ENCODE data around the gene SMIM36.
"Not testable (repeated sequence)": the region's sequence is repeated elsewhere in the genome, so short reads cannot be mapped to it uniquely, and the experiment has no call there.

Gene SMIM36

GRCh38 chr17:55510986-55511721 lies at the start of gene SMIM36:
Gene SMIM36, minus strand, starts transcription at chr17:55511452.
- no peak for DNase-seq (ENCODE audit: low read depth)

- no peak for DNase-seq (ENCODE audit: low read depth)
Measured at GRCh38 chr17:55555772-55556171, 44.5 kb upstream of the SMIM36 start.

GRCh38 chr17:55549140-55549539 lies 37.9 kb upstream of the SMIM36 start:
- DNase-seq (ENCODE audit: low read depth), result no peak

GRCh38 chr17:55546991-55547664 lies 35.9 kb upstream of the SMIM36 start:
- DNase-seq (ENCODE audit: low read depth), result peak; percentile 62

GRCh38 chr17:55546481-55546880 lies 35.2 kb upstream of the SMIM36 start:
- DNase-seq (ENCODE audit: low read depth), result no peak

GRCh38 chr17:55545806-55546205 lies 34.6 kb upstream of the SMIM36 start:
- no peak for DNase-seq (ENCODE audit: low read depth)

GRCh38 chr17:55543709-55544108 lies 32.5 kb upstream of the SMIM36 start:
- no peak for DNase-seq (ENCODE audit: low read depth)

GRCh38 chr17:55540414-55541091 lies 29.3 kb upstream of the SMIM36 start:
- peak; percentile 9 for DNase-seq (ENCODE audit: low read depth)

GRCh38 chr17:55536205-55536604 lies 25.0 kb upstream of the SMIM36 start:
- DNase-seq (ENCODE audit: low read depth), result no peak

GRCh38 chr17:55533608-55534007 lies 22.4 kb upstream of the SMIM36 start:
- no peak for DNase-seq (ENCODE audit: low read depth)

GRCh38 chr17:55532670-55533069 lies 21.4 kb upstream of the SMIM36 start:
- DNase-seq (ENCODE audit: low read depth), result no peak

GRCh38 chr17:55531053-55531728 lies 19.9 kb upstream of the SMIM36 start:
- DNase-seq (ENCODE audit: low read depth), result no peak

- no peak for DNase-seq (ENCODE audit: low read depth)
Measured at GRCh38 chr17:55530064-55530463, 18.8 kb upstream of the SMIM36 start.

GRCh38 chr17:55527540-55528118 lies 16.4 kb upstream of the SMIM36 start:
- DNase-seq (ENCODE audit: low read depth), result peak; percentile 67

GRCh38 chr17:55524440-55525220 lies 13.4 kb upstream of the SMIM36 start:
- DNase-seq (ENCODE audit: low read depth), result no peak

- not testable (repeated sequence) for DNase-seq (ENCODE audit: low read depth)
Measured at GRCh38 chr17:55523032-55523431, 11.8 kb upstream of the SMIM36 start.

GRCh38 chr17:55521186-55521585 lies 9.9 kb upstream of the SMIM36 start:
- DNase-seq (ENCODE audit: low read depth), result no peak

GRCh38 chr17:55520402-55520801 lies 9.2 kb upstream of the SMIM36 start:
- no peak for DNase-seq (ENCODE audit: low read depth)

- no peak for DNase-seq (ENCODE audit: low read depth)
Measured at GRCh38 chr17:55518510-55518909, 7.3 kb upstream of the SMIM36 start.

GRCh38 chr17:55513885-55514590 lies 2.8 kb upstream of the SMIM36 start:
- DNase-seq (ENCODE audit: low read depth), result peak; percentile 28

- not testable (repeated sequence) for DNase-seq (ENCODE audit: low read depth)
Measured at GRCh38 chr17:55507669-55508068, 3.6 kb downstream of the SMIM36 start.
